Neuronal stem cell (in vitro differentiated cells): ENCODE measurements around the gene ARHGEF28.

Source experiments
- DNase-seq: peaks from one replicate; pipeline ENCODE4 v3.0.0-alpha.2; 2013; ENCODE audit warnings: low spot score
- H2AFZ ChIP-seq: one replicate; pipeline ENCODE4 v1.6.1; 2013; ENCODE audit warnings: mild to moderate bottlenecking, low read length, inconsistent platforms
- H2AK5ac ChIP-seq: 2 replicates; pipeline ENCODE4 v1.6.1; 2013; ENCODE audit warnings: low read depth, mild to moderate bottlenecking, inconsistent platforms, low read length, moderate library complexity, mixed read lengths
- H2BK120ac ChIP-seq: 2 replicates; pipeline ENCODE4 v1.6.1; 2013; ENCODE audit warnings: low read depth, mild to moderate bottlenecking, inconsistent platforms, low read length, moderate library complexity, mixed read lengths
- H2BK12ac ChIP-seq: one replicate; pipeline ENCODE4 v1.6.1; 2013; ENCODE audit warnings: low read length, inconsistent platforms
- H2BK15ac ChIP-seq: 2 replicates; pipeline ENCODE4 v1.6.1; 2013; ENCODE audit warnings: mild to moderate bottlenecking, low read length, inconsistent platforms, mixed read lengths
- H2BK5ac ChIP-seq: one replicate; pipeline ENCODE4 v1.6.1; 2013; ENCODE audit warnings: inconsistent platforms, mild to moderate bottlenecking, low read length, moderate library complexity
- H3K14ac ChIP-seq: one replicate; pipeline ENCODE4 v1.6.1; 2013; ENCODE audit warnings: low read length, inconsistent platforms
- H3K18ac ChIP-seq: 2 replicates; pipeline ENCODE4 v1.6.1; 2013; ENCODE audit warnings: low read length, inconsistent platforms
- H3K23ac ChIP-seq: 2 replicates; pipeline ENCODE4 v1.6.1; 2013; ENCODE audit warnings: low read depth, mild to moderate bottlenecking, mixed read lengths, low read length, inconsistent platforms; ENCODE audit not compliant: poor library complexity
- H3K27ac ChIP-seq: replicated peaks from 3 replicates; pipeline ENCODE4 v1.5.1; 2013; ENCODE audit warnings: low read length, inconsistent platforms
- H3K27me3 ChIP-seq, 3 experiments: 2 replicates each; pipeline ENCODE4 v1.6.1; 2013; ENCODE audit warnings: low read length in 3 of 3, mild to moderate bottlenecking in 2 of 3, inconsistent platforms in 1 of 3, low read depth in 1 of 3, mixed read lengths in 1 of 3, moderate library complexity in 1 of 3; ENCODE audit not compliant: control insufficient read depth in 3 of 3, insufficient read depth in 3 of 3
- H3K36me3 ChIP-seq, 2 donors: replicated peaks in 1 of 2; 2 replicates each; pipeline ENCODE4 v1.6.1; 2013; ENCODE audit warnings: low read length in 2 of 2; ENCODE audit not compliant: control insufficient read depth in 2 of 2, insufficient read depth in 2 of 2
- H3K4ac ChIP-seq: 2 replicates; pipeline ENCODE4 v1.6.1; 2013; ENCODE audit warnings: inconsistent platforms, mild to moderate bottlenecking, low read length, moderate library complexity
- H3K4me1 ChIP-seq, 2 donors: 1 replicate in 1 of 2; 2 replicates in 1 of 2; pipeline ENCODE4 v1.6.1; 2013; ENCODE audit warnings: low read length in 2 of 2, low read depth in 1 of 2; ENCODE audit not compliant: control insufficient read depth in 2 of 2, insufficient read depth in 1 of 2
- H3K4me2 ChIP-seq: one replicate; pipeline ENCODE4 v1.6.1; 2013; ENCODE audit warnings: mild to moderate bottlenecking, low read length, inconsistent platforms; ENCODE audit not compliant: insufficient read depth, poor library complexity, severe bottlenecking
- H3K4me3 ChIP-seq, 2 donors: 2 replicates each; pipeline ENCODE4 v1.5.1; 2013; ENCODE audit warnings: low read length in 2 of 2, mild to moderate bottlenecking in 2 of 2, inconsistent platforms in 1 of 2, moderate library complexity in 1 of 2
- H3K79me1 ChIP-seq: one replicate; pipeline ENCODE4 v1.6.1; 2013; ENCODE audit warnings: low read depth, mild to moderate bottlenecking, inconsistent platforms, low read length, moderate library complexity
- H3K9ac ChIP-seq: one replicate; pipeline ENCODE4 v1.6.1; 2013; ENCODE audit warnings: mild to moderate bottlenecking, low read depth, low read length, inconsistent platforms; ENCODE audit not compliant: poor library complexity
- H3K9me3 ChIP-seq, 2 donors: replicated peaks in 1 of 2; 2 replicates each; pipeline versions ENCODE3 to v1.6.1; 2013; ENCODE audit warnings: low read length in 2 of 2, mild to moderate bottlenecking in 2 of 2, inconsistent platforms in 1 of 2, low read depth in 1 of 2, mixed read lengths in 1 of 2, moderate library complexity in 1 of 2; ENCODE audit not compliant: control insufficient read depth in 2 of 2, insufficient read depth in 1 of 2
- H4K8ac ChIP-seq: one replicate; pipeline ENCODE4 v1.6.1; 2013; ENCODE audit warnings: low read depth, mild to moderate bottlenecking, inconsistent platforms, low read length, moderate library complexity
- H4K91ac ChIP-seq: one replicate; pipeline ENCODE4 v1.6.1; 2013; ENCODE audit warnings: low read length, low read depth, mild to moderate bottlenecking, inconsistent platforms; ENCODE audit not compliant: poor library complexity
- WGBS, 2 donors: extraction: QIAGEN DNeasy Blood & Tissue Kit; methylation state at CpG; one replicate each; pipeline ENCODE4 v1.1.7; 2013; ENCODE audit warnings: missing lambda C conversion rate in 2 of 2, mixed read lengths in 1 of 2; ENCODE audit not compliant: insufficient read length in 2 of 2, insufficient replicate concordance in 1 of 2; ENCODE audit errors: extremely low coverage in 2 of 2; 5-methylcytosine and 5-hydroxymethylcytosine counted together

The ARHGEF28 gene

DNA sequence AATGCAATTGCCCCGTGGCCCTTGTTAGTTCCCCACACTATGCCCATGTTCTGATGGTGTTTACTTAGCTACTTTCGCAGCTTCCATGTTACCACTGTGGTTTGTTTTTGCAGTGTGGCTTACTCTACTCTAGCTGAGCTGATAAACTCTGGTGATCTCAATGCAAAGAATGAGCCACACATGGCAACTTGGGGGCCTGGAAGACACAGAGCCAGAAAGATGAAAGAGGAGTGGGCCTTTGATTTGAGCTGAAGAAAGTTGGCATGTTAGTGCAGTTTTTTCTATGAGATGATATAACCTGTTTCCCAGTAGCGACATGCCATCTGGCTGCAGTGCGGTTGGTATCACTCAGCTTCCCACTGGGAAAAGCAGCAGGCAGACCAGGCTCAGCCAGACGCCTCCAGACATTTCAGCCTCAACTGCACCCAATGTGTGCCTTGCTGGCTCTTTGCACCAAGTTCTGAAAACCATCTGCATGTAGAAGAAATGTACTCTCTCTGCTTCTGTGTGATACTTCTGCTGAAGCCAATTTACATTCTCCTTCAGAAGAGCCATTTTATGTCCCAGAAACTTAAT is 329.4 kb downstream of the ARHGEF28 start:
- H2BK120ac ChIP-seq: no peak overlapping the region
- H3K79me1 ChIP-seq: no peaks in the 10 kb centered on the region
- H2AK5ac ChIP-seq: no peak overlapping the region
- H3K4ac ChIP-seq: no peak overlapping the region
- no peaks in the 10 kb centered on the region for H3K36me3 ChIP-seq
- no peaks in the 10 kb centered on the region for H3K9me3 ChIP-seq
- H3K18ac ChIP-seq: no peak overlapping the region
- no CpG with 5 or more reads among the region's 5 CpGs for WGBS, 2 donors
- no peak overlapping the region for H3K4me2 ChIP-seq
- no peak overlapping the region for H3K23ac ChIP-seq
- no peak overlapping the region for H2BK15ac ChIP-seq
- DNase-seq: no peak
- H3K4me1 ChIP-seq: no peaks in the 10 kb centered on the region
- H4K8ac ChIP-seq: no peak overlapping the region
- H2AFZ ChIP-seq: no peak overlapping the region
- no peak overlapping the region for H4K91ac ChIP-seq
- H3K4me3 ChIP-seq: no peak overlapping the region
- H3K27me3 ChIP-seq: no peaks in the 10 kb centered on the region
- H2BK5ac ChIP-seq: no peak overlapping the region
- no peak overlapping the region for H3K27ac ChIP-seq
- no peak overlapping the region for H3K9ac ChIP-seq
- H2BK12ac ChIP-seq: no peak overlapping the region
- H3K14ac ChIP-seq: no peak overlapping the region

DNA sequence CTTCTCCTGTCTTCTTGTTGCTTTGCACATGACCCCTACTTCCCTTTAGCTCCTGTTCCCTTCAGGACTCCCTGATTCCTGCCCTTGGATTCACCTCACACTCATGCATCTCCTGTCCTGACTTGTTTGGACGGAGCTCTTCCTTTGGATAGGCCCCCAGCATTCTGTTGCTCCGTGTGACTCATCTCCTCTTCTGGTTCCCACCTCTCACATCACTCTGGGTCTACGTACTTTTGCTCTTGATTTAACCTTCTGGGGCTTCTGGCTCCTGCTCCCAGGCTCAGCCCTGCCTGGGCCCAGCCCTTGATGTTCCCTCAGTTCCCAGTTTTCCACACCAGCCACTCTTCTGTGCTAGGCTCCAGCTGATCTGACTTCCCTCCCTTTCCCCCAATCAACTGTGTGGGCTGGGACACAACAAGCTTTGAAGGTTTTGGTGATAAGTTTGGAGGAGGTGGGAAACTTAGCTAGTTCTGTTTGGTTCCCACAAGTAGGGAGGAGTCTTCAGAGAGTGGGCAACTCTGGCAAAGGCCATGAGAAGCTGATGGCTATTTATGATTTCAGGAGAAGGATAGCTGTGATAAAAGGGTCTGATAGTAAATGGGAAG is 331.5 kb downstream of the ARHGEF28 start:
- Histone ChIP-seq H2BK15ac (no peak overlapping the region), H3K27ac (no peak overlapping the region), H3K14ac (no peak overlapping the region), H3K27me3 (no peaks in the 10 kb centered on the region), H2BK120ac (no peak overlapping the region), H4K91ac (no peak overlapping the region), H2AK5ac (no peak overlapping the region), H3K4me1 (no peaks in the 10 kb centered on the region), H3K79me1 (no peaks in the 10 kb centered on the region), H2BK5ac (no peak overlapping the region), H3K4me3 (no peak overlapping the region), H3K4me2 (no peak overlapping the region), H3K4ac (no peak overlapping the region), H3K9ac (no peak overlapping the region), H2BK12ac (no peak overlapping the region), H3K18ac (no peak overlapping the region), H3K23ac (no peak overlapping the region), H3K9me3 (no peaks in the 10 kb centered on the region), H4K8ac (no peak overlapping the region), H2AFZ (no peak overlapping the region), H3K36me3 (no peaks in the 10 kb centered on the region)
- no peak for DNase-seq
- WGBS, 2 donors: no CpG with 5 or more reads among the region's 3 CpGs

DNA sequence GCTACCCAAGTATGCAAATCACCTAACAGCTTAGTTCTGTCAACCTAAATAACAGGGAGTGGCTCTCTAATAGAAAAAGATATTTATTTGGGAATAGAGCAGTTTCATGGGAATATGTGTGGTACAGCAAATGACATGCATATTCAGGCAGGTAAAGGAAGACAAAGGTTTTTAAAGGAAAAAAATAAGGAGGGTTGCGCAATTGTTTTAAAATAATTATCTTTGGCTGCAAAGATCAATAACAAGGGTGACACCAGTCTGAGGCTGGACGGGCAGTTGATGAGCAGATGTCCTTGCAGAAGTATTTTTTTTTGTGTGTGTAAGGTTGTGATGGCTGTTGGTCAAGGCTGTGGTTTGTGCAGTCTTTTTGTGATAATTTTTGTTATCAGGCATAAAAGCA is 332.0 kb downstream of the ARHGEF28 start:
- Histone ChIP-seq H3K36me3 (no peaks in the 10 kb centered on the region), H4K91ac (no peak overlapping the region), H2AK5ac (no peak overlapping the region), H3K27ac (no peak overlapping the region), H3K4me1 (no peaks in the 10 kb centered on the region), H3K9ac (no peak overlapping the region), H3K79me1 (no peaks in the 10 kb centered on the region), H2BK5ac (no peak overlapping the region), H3K14ac (no peak overlapping the region), H3K23ac (no peak overlapping the region), H4K8ac (no peak overlapping the region), H2BK12ac (no peak overlapping the region), H2BK15ac (no peak overlapping the region), H2AFZ (no peak overlapping the region), H3K27me3 (no peaks in the 10 kb centered on the region), H3K9me3 (no peaks in the 10 kb centered on the region), H3K18ac (no peak overlapping the region), H2BK120ac (no peak overlapping the region), H3K4me2 (no peak overlapping the region), H3K4me3 (no peak overlapping the region), H3K4ac (no peak overlapping the region)
- no peak for DNase-seq
- WGBS, 2 donors: no CpG with 5 or more reads among the region's 2 CpGs

DNA sequence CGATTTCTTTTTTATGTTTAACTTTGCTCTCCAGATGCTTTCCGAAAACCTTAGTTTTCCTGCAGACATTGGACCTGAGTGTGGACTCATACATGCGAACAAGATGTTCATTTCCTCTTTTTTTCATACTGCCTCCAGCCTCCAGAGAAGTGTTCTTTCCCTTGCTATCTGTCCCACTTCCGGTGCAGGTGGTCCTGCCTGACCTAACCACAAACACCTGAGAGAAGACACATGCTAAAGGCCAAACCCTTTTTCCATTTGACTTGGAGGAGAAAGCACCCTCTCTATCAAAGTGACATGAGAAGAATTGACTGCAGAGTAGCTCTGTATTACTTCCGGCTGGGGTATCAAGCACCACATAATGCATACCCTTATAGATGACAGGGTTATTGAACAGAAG is 334.0 kb downstream of the ARHGEF28 start:
- H3K9me3 ChIP-seq: no peaks in the 10 kb centered on the region
- no peak overlapping the region for H2AK5ac ChIP-seq
- no peaks in the 10 kb centered on the region for H3K36me3 ChIP-seq
- H3K4ac ChIP-seq: no peak overlapping the region
- H4K8ac ChIP-seq: no peak overlapping the region
- WGBS, 2 donors: no CpG with 5 or more reads among the region's 5 CpGs
- H3K27me3 ChIP-seq: no peaks in the 10 kb centered on the region
- no peak overlapping the region for H3K4me3 ChIP-seq
- H2AFZ ChIP-seq: no peak overlapping the region
- H3K27ac ChIP-seq: no peak overlapping the region
- H2BK12ac ChIP-seq: no peak overlapping the region
- H2BK15ac ChIP-seq: no peak overlapping the region
- no peak overlapping the region for H2BK120ac ChIP-seq
- no peak overlapping the region for H3K23ac ChIP-seq
- H3K18ac ChIP-seq: no peak overlapping the region
- no peak overlapping the region for H2BK5ac ChIP-seq
- H3K4me1 ChIP-seq: no peaks in the 10 kb centered on the region
- no peak overlapping the region for H3K9ac ChIP-seq
- no peak for DNase-seq
- H3K4me2 ChIP-seq: no peak overlapping the region
- H4K91ac ChIP-seq: no peak overlapping the region
- H3K14ac ChIP-seq: no peak overlapping the region
- H3K79me1 ChIP-seq: no peaks in the 10 kb centered on the region
